MM.1S (cell line): ENCODE results near the gene TMX1.

Source experiments
- CTCF ChIP-seq: fragments of 300-600 bp; sonication (generic); IDR thresholded peaks from 2 replicates; pipeline ENCODE4 v1.5.1; 2016; ENCODE audit warnings: antibody characterized with exemption, low read length, mixed read lengths
- EZH2phosphoT487 ChIP-seq: fragments of 300-600 bp; sonication (generic); IDR thresholded peaks from 2 replicates; pipeline ENCODE4 v1.6.1; 2018; ENCODE audit warnings: antibody characterized with exemption, low read length

GRCh38 chr14:51282517-51282916 lies 42.5 kb downstream of the TMX1 start:
- TF ChIP-seq EZH2phosphoT487 (no peak), CTCF (no peak)
